Left forelimb (tissue), 1 donor: Measurements from ENCODE around the gene DDI2.

Experiments used
- DNase-seq: peaks from one replicate; pipeline ENCODE4 v3.0.0-alpha.2; 2018; ENCODE audit warnings: low spot score

The DDI2 gene

GRCh38 chr1:15702722-15703550 lies 85.7 kb downstream of the DDI2 start:
- no peak for DNase-seq

GRCh38 chr1:15703562-15703961 lies 86.3 kb downstream of the DDI2 start:
- DNase-seq: no peak

GRCh38 chr1:15704526-15705183 lies 87.4 kb downstream of the DDI2 start:
- DNase-seq: no peak

GRCh38 chr1:15705184-15705566 lies 87.9 kb downstream of the DDI2 start:
- no peak for DNase-seq

- no peak for DNase-seq
Observed at GRCh38 chr1:15706751-15707150, 89.5 kb downstream of the DDI2 start.

- no peak for DNase-seq
Observed at GRCh38 chr1:15707239-15707925, 90.1 kb downstream of the DDI2 start.

- DNase-seq: no peak
Observed at GRCh38 chr1:15708486-15709137, 91.4 kb downstream of the DDI2 start.

GRCh38 chr1:15709226-15709625 lies 92.0 kb downstream of the DDI2 start:
- no peak for DNase-seq

- no peak for DNase-seq
Observed at GRCh38 chr1:15712168-15712567, 94.9 kb downstream of the DDI2 start.

GRCh38 chr1:15714406-15715136 lies 97.3 kb downstream of the DDI2 start:
- no peak for DNase-seq

GRCh38 chr1:15717418-15718125 lies 100.3 kb downstream of the DDI2 start:
- DNase-seq: no peak

GRCh38 chr1:15718199-15718601 lies 100.9 kb downstream of the DDI2 start:
- no peak for DNase-seq
